HG02588 (cell line): Measurements from ENCODE around the gene PITPNC1.
"Not testable (repeated sequence)": the region's sequence is repeated elsewhere in the genome, so short reads cannot be mapped to it uniquely, and the experiment has no call there.

Source experiments
- ATAC-seq: cut with Tn5 transposase; IDR thresholded peaks from one replicate; pipeline ENCODE4 v1.9.1; 2021; ENCODE audit warnings: mild to moderate bottlenecking, moderate library complexity; ENCODE audit not compliant: unreplicated experiment

PITPNC1 gene

DNA sequence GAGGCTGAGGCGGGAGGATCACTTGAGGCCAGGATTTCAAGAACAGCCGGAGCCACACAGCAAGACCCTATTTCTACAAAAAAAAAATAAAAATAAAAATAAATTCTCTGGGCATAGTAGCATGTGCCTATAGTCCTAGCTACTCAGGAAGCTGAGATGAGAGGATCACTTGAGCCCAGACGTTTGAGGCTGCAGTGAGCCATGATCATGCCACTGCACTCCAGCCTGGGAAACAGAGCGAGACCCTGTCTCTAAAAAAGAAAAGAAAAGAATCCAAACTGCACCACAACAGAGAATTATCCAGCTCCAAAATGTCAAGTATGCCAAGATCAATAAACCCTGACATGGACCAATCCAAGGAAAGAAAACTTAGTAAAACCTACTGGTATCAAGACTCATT is 261.8 kb downstream of the PITPNC1 start:
- ATAC-seq = no peak

DNA sequence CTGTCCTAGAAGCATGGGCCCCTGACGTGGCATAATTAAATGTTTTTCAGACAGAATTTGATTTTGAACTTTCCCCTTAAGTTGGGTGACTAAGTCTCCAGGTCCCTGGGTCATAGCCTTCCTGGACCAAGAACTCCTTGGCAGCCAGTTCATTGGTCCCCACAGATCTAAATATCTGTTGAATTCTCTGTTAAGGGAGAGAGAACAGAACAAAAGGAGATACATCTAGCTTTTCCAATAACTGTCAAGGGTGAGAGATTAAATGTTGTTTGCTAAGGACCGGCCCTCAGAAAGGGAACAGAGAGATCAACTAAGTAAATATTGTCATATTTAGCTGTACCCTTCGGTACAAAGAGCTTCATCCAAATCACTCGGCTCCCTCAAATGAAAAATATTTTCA is 262.5 kb downstream of the PITPNC1 start:
- ATAC-seq = no peak

DNA sequence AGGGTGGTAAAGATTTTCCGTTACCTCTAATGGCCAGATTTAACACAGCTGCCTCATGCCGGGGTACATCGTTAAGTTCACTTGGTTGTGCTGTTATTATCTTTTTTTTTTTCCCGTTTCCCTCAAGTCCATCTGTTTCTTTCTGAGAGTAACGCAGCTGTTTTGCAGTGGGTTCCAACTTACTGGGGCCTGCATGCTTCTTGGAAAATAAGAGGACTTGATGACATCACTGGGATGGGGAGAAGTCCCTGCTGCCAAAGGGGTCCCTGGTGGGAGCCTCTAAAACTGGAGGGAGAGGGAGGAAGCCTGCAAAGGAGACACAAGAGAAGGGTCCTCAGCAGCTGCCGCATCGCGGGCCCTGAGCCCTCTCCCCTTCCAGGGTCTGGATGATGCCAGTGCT is 262.9 kb downstream of the PITPNC1 start:
- ATAC-seq = no peak

DNA sequence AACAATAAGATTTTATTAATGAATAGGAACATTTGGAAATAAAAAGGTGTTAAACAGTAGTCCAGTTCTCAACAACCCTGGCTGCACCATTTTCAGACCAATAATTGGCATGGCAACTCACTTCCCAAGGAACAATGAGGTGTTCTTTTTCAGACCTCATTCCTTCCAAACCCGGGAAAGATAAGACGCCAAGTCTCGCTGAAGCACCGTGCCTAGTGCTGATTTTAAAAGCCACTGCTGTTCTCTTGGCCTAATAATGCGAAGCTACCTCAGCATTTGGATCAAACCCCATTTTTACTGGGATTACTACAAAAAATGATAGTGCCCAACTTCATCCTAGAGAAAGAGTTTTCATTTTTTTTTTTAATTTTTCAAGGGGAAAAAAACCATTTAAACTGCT is 265.4 kb downstream of the PITPNC1 start:
- no peak for ATAC-seq

DNA sequence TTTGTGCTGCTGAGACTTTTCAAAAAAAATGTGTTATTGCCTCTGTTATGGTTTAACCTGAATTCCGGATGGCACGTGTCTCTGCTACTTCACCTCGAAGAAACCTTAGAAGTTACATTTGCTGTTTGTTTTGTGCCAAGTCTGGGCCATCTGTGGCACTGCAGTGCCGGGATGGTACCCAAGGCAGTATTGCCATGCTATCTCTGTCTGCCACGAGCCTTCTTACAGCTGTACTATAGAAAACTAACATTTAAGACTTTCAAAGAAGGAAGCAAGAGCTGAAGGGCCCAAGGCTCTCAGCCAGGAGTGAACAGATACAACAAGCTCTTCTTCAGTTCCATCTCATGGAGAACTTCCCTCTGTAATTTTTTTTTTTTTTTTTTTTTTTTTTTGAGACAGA is 267.0 kb downstream of the PITPNC1 start:
- no peak for ATAC-seq

DNA sequence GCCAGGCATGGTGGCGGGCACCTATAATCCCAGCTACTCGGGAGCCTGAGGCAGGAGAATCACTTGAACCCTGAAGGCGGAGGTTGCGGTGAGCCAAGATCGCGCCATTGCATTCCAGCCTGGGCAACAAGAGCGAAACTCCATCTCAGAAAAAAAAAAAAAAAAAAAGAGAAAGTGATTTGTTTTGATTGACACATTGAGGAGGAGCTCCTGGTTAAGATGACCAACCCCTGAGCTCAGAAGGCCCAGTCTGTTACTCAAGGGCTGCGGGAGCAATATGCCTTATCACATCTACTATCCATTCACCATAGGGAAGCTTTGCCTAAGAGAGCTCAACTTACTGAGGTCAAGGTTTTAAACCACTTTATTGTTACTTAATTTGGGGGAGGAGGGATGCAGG is 268.1 kb downstream of the PITPNC1 start:
- ATAC-seq = not testable (repeated sequence)

DNA sequence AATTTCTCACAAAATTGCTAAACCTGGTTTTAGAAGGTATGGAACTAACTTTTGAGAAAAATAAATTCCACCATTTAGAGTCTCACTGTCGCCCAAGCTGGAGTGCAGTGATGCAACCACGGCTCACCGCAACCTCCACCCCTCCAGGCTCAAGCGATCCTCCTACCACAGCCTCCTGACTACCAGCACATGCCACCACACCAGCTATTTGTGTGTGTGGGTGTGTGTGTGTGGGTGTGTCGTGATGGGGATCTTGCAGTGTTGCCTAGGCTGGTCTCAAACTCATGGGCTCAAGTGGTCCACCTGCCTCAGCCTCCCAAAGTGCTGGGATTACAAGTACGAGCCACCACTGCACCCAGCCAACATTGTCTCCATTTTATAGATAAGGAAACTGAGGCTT is 269.4 kb downstream of the PITPNC1 start:
- ATAC-seq = no peak

DNA sequence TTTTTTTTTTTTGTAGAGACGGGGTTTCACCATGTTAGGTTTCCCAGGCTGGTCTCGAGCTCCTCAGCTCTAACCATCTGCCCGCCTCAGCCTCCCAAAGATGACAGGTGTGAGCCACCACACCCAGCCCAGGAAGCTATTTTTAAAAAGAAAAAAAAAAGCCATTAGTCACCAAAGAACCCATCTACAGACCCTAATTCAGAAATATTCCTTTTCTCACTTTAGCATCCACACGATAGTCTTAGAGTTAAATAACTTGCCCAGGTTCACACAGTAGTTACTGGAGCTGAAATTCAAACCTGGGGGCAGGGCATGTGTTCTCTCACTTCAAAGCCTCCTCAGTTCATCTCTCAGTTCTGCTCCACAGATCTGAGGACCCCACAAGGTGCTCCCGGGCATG is 270.4 kb downstream of the PITPNC1 start:
- ATAC-seq = no peak

DNA sequence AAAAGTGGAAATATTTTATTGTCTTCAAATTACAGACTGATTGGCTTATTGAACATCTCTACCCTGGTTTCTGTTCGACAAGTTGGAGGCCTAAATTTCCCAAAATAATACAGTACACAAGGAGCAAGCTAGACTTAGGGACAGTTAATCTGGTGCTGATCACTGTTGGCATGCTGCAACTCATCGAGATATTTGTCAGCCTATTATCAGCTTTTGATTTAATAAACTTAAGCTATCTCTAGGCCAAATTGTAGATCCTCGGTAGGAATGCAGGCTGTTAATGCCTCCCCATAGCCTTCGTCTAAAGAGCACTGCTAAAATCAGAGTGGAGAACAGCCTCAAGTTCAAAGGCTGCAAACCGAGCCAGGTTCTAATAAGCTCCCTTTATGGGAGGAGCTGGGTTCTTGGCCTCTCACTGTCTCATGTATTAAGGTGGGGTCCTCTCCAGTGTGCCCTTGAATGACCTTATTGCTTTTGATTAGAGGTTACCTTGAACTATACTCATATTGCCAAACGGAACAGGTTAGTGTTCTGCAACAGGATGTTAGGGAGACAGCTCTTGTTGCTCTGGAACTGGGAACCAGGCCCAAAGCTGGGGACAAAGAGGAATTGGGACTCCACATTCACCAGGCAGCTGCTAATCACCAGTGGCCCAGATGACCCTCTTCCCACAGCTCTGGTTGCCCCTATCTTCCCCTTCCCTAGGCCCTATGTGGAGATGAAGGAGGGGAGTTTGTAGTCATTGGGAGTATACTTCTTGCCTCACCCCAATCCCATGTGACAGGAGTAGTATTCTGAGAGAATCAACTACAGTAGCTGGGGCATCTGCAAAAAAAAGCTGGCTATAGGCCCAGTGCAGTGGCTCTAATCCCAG is 271.2 kb downstream of the PITPNC1 start:
- ATAC-seq = no peak

DNA sequence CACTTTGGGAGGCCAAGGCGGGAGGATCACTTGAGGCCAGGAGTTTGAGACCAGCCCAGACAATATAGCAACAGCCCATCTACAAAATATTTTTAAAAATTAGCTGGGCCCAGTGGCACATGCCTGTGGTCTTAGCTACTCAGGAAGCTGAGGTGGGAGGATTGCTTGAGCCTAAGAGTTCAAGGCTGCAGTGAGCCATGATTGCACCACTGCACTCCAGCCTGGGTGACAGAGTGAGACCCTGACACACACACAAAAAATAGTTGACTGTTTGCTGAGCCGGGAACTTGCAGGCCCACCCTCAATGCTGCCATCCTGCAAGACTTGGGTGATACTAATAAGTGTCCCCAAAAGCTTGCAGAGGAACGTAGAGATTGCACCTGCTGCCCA is 271.8 kb downstream of the PITPNC1 start:
- not testable (repeated sequence) for ATAC-seq

DNA sequence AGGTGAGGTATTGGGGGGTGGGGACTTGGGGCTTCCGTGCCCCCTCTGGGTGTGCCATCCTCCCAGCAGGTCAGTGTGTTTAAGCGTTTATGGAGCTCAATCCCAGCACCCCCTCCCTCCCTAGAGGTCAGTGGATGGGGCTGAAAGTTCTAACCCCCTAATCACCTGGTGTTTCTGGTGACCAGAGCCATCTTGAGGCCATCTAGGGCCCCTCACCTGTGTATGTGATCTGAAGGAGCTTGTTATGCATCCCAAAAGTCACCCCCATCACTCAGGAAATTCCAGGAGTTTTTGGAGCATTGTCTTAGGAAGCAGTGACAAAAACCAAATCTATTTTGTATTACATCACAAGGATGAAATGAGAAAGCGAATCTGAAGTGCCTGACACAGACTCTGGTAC is 272.8 kb downstream of the PITPNC1 start:
- no peak for ATAC-seq

DNA sequence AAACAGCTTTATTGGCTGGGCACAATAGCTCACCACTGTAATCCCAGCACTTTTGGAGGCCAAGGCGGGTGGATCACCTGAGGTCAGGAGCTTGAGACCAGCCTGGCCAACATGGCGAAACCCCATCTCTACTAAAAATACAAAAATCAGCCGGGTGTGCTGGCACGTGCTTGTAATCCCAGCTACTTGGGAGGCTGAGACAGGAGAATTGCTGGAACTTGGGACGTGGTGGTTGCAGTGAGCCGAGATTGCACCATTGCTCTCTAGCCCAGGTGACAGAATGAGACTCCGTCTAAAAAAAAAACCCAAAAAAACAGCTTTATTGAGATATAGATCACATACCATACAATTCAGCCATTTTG is 274.1 kb downstream of the PITPNC1 start:
- not testable (repeated sequence) for ATAC-seq

DNA sequence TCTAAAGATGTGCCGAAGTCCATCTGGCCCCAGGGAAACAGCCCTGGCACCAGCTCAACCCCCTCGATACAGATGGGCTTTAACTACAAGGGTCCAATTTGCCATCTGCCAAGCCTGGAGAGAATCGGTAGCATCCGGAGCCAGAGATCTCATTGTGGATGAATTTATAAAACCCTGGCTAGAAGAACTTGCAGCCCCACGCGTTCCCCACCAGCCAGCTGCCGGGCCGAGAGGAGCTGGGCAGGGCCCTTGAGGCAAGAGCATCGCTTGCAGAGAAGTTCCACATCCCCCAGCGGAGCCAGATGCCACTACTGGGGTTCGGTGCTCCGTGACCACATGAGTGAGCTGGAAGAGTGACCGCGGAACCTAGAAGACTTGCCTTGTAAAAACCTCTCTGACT is 275.4 kb downstream of the PITPNC1 start:
- no peak for ATAC-seq

DNA sequence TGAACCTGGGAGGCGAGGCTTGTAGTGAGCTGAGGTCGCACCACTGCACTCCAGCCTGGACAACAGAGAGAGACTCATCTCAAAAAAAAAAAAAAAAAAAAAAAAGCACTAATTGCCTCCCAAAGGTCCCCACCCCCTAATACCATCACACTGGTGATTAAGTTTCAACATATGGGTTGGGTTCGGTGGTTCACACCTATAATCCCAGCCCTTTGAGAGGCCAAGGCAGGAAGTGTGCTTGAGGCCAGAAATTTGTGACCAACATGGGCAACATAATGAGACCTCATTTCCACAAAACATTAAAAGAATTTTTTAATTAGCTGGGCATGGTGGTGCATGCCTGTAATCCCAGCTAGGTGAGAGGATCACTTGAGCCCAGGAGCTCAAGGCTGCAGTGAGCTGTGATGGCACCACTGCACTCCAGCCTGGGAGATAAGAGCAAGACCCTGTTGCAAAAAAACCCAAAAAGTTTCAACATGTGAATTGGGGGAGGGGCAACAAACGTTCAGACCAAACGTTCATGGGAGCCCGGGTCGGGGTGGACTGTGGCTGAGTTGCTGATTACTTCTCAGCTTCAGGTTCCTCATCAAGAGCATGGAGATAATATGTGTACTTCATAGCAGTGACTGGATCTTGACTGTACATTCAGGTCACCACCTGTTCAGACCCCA is 278.5 kb downstream of the PITPNC1 start:
- ATAC-seq = no peak

DNA sequence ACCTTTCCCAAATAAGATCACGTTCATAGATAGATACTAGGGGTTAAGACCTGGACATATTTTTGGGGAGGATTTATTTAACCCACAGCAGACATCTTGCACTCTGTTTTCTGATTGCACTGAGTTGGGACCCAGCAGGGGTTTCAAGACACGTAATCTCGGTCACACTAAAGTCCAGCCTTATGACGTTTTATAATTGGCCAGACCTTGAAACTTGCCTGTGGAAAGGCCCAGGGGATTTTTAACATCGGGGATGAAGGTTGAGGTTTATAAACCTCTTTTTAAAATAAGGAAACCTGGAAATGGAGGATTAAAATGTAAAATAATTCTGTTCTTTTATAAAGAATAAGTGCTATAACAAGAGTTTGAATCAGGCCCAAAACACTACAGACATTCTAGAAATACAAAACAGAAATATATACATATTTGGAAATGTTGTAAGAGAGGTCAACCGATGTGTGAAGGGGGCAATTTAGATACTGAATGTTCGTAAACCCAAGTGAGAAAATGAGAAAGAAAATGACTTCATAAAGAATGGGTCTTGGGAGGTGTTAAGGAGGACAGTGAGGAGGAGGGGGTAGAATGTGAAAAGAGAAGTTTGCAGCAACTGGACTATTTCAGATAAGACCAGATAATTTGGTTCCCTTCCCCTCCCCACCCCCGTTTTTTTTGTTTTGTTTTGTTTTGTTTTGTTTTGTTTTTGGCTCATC is 279.6 kb downstream of the PITPNC1 start:
- ATAC-seq = no peak

DNA sequence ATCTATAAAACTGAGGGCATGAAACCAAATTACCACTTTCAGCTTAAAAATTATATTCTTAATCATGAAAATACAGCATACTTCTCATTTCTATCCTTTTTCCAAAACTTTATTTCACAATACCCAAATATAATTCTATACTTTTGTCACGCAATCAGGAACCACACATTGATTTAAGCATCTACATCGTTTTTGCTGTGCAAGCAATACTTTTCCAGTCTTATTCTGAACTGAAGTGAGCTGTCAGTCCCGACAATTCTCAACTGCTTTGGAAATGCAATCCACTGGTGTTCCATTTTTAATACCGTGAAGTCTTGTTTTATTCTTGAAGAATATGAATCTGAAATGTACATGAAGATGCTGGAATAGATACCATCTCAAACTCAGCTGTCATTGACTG is 280.5 kb downstream of the PITPNC1 start:
- ATAC-seq = no peak

DNA sequence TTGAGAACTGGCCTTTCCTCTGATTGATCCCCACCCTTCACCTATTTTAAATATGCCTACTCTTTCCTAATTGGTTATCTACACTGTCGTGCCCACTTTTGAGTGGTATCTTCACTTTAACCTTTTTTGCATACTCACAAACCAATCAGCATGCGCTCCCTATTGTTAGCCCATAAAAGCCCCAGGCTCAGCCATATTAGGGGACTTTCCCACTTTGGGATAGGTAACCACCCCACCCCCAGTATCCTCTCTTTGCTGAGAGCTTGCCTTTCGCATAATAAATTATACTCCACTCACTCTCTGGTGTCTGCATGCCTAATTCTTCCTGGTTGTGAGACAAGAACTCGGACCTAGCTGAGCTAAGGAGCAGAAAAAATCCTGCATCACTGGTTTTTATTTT is 281.2 kb downstream of the PITPNC1 start:
- ATAC-seq = no peak

DNA sequence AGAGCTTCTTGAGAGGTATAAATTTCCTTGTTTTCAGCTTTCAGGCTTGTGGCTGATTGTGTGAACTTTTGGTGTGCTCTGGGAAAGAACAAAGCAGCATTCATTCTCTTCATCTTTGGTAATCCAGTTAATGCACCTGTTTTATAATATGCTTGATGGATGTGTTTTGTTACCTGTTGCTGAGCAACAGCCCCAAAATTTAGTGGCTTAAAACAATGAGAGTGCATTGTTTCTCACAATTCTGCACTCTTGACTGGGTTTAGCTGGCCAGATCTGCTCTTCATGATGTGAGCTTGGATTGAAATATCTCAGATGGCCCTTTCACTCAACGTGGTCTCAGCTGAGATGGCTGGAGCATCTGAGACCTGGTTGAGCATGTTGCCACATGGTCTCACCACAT is 281.9 kb downstream of the PITPNC1 start:
- ATAC-seq = no peak

DNA sequence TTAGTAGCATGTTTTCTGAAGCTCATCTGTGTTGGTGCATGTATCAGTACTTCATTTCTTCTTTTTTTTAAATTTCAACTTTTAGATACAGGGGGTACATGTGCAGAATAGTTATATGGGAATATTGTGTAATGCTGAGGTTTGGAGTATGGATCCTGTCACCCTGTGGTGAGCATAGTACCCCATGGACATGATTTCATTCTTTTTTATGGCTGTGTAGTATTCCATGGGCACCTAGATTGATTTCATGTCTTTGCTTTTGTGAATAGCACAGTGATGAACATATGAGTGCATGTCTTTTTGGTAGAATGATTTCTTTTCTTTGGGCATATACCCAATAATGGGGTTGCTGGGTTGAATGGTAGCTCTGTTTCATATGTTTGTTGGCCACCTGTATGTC is 285.6 kb downstream of the PITPNC1 start:
- no peak for ATAC-seq

DNA sequence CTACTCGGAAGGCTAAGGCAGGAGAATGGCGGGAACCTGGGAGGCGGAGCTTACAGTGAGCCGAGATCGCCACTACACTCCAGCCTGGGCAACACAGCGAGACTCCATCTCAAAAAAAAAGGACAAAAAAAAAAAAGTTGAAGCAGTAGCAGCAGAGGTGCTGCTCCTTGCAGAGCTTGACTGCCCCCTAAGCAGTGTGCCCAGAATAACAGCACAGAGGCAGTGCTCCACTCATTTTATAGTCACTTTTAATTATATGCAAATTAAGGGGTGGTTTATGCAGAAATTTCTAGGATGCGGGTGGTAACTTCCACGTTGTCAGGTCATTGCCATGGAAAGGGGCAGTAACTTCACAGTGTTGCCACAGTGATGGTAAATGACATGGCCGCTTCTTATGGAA is 286.4 kb downstream of the PITPNC1 start:
- no peak for ATAC-seq

DNA sequence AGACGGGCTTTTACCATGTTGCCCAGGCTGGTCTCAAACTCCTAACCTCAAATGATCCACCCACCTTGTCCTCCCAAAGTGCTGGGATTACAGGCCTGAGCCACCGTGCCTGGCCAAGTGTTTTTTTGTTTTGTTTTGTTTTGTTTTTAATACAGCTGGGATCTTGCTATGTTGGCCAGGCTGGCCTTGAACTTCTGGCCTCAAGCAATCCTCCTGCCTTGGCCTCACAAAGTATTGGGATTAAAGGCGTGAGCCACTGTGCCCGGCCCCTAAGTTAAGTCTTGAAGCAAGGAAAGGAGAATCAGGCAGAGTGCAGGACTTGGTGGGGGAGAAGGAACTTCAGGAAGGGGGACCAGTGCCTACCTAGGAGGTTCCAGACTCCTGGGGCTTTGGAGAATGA is 288.9 kb downstream of the PITPNC1 start:
- no peak for ATAC-seq

DNA sequence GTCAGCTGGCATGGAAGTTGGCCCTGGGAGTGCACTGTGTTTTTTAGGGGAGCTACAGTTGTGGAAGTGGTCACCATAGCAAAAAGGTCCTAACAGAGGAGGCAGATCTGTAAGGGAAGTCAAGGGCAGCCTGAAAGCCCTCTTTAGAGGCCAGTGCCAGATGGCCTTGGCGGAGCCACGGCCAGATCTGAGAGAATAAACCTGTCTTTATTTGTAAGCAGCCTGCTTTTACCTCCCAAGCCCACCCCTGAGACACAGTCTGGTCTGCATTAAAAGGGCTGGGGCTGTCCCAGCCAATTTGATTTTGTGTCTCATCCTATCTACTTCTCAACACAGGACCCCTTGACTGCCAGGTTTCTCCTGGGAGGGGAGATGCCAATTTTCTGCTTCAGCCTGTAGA is 289.6 kb downstream of the PITPNC1 start:
- ATAC-seq = no peak
